NCI-H524 (cell line): Measurements from ENCODE around the gene LAMA3.
"Not testable (repeated sequence)": the region's sequence is repeated elsewhere in the genome, so short reads cannot be mapped to it uniquely, and the experiment has no call there.

Experiments
- DNase-seq, 2 experiments: peaks; one replicate each; lab custom pipeline; 2025; lab: John Stamatoyannopoulos, UW

LAMA3 gene

DNA sequence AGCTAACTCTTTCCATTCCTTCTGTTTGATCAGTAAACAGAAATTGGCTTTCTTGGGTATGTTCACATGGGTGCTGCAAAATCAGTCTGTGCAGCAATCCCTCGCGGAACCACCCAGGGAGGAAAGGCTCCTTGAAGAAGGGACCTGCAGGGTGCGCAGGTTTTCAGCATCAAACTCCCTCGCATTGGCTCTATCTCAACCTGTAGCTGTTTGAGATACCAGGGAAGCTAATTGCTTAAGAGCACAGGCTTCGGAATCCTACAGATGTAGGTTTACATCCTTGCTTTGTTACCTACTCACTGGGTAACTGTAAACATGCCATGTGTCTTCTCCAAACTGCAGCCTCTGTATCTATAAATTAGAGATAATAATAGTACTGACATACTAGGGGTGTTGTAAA is 43.2 kb downstream of the LAMA3 start:
- DNase-seq: no peak

DNA sequence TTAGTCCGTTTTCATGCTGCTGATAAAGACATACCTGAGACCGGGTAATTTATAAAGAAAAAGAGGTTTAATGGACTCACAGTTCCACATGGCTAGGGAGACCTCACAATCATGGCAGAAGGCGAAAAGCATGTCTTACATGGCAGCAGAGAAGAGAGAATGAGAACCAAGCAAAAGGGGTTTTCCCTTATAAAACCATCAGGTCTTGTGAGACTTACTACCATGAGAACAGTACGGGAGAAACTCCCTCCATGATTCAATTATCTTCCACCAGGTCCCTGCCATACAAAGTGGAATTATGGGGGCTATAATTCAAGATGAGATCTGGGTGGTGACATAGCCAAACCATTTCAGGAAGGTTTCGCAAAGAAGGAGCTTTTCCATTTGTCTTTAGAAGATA is 44.0 kb downstream of the LAMA3 start:
- not testable (repeated sequence) for DNase-seq

DNA sequence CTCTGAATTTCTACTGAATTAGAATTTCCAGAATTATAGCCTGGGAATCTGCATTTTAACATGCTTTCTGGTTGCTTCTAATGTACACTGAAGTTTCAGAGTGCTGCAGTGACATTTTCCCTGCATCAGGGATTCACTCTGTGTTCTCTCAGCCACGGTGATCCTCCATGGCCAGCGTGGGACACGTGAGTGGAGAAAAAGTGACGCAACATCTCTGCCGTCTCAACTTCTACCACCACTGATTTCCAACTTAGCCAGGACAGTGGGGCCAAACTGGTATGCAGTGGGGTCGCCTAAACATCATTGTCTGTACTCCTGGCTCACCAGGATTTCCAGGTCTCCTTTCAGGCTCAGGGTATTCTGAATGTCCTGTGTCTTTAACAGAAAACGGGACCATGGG is 44.6 kb downstream of the LAMA3 start:
- no peak for DNase-seq

DNA sequence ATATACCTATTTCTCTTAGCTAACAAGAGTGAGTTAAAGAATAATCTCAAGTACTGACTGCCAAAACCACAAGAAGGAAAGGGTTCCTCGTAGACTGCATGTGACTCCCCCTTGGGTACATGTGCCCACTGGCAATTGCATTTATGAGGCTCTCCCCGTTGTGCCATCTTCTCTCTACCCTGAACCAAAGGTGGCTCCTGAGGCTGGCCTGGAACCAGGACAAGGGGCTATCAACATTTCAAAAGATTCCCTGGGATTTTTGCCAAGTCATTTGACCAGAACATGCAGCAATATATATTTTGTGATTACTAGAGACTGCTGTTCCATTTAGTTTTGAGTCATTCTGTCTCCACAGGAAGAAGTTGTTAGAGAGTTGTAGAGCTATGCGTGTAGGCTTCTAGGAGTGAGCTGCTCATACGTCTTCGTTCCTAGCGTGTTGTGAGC is 45.8 kb downstream of the LAMA3 start:
- DNase-seq: no peak

- DNase-seq: no peak
Measured at GRCh38 chr18:23737578-23737977, 48.3 kb downstream of the LAMA3 start.

DNA sequence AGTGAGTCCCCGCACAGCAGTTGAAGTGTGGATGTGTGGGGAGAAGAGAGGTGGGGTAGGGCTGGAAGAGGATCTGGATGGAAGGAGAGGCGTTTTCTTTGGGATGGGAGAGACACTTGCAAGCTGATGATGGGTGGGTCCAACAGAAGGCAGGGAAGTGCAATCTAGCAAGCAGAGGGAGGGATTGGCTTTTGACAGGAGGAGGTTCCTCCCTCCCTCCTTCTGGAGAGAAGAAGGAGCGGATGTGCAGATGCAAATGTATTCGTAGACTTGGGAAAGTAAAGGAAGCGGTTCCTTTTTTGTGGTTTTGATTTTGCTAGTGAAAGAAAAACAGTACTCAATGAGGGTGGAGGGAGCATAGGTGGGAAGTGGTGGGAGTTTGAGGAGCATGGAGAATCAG is 48.9 kb downstream of the LAMA3 start:
- DNase-seq: no peak

- no peak for DNase-seq
Measured at GRCh38 chr18:23738575-23738974, 49.3 kb downstream of the LAMA3 start.

- peak; percentile 71 to 77 for DNase-seq
Measured at GRCh38 chr18:23740105-23740830, 51.0 kb downstream of the LAMA3 start.

DNA sequence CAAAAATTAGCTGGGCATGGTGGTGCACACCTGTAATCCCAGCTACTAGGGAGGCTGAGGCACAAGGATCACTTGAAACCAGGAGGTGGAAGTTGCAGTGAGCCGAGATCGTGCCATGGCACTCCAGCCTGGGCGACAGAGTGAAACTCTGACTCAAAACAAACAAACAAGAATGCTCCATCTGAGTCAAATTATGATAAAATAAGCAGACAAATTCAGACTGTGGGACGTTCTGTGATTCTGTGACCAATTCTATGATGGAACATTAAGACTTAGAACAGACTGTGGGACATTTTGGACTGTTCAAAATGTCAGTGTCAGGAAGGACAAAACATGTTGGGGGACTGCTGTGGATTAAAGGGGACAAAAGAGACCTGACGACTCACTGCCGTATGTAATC is 52.7 kb downstream of the LAMA3 start:
- DNase-seq: not testable (repeated sequence)

- peak in 1 of 2 experiments; percentile 27 for DNase-seq
Measured at GRCh38 chr18:23743733-23744333, 54.6 kb downstream of the LAMA3 start.

DNA sequence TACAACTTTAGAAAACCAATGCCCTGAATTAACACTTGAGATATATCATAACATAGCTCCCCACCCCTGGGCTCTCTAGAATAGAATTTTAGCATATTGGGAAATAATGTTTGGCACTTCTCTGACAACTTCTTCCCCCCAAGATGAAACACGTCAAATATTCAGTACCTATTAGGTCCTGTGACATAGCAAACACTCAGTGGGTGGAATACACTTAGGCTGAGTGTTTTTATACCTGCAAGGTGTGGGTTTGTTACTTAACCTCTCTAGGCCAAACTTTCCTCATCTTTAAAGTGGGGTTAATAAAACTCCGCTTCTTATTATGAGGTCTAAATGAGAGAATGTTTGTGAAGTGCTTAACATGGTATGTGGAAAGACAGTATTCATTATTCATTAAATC is 56.1 kb downstream of the LAMA3 start:
- no peak for DNase-seq

DNA sequence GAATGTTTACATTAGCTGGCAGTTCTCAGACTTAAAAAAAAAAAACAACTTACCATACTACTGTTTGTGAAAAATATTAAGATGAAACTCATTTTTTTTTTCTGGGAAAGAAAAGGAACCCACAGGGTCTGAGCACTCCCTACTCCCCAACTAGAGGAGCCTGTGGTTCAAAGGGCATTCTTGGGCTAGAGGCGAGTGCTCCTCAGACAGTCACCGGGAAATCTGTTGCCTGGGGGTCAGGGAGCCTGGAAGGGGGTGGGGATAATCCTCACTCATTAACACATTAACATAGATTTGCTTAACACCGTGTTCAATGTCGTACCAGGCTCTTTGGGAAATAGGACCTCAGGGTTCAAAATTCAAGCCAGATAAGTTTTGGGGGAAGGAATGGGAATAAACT is 57.6 kb downstream of the LAMA3 start:
- no peak for DNase-seq

GRCh38 chr18:23752363-23752762 is 63.1 kb downstream of the LAMA3 start:
- DNase-seq: no peak

DNA sequence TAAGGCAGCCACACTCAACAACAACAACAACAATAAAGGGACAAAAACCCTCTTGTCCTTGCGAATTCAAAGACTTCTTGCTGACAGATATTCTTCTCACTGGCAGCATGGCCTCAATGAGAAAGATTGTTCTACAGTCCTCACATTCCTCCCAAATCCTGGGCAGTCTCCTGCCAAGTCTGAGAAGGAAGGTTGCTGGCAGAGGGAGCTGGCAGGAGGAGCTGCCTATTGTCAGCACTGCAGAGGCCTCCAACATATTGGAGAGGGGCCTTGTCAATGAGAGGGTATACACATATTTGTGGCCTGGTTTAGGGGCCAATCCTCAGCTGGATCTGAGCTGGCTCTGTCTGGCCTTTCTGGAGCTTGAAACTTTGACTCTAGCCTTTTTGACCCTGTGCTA is 63.5 kb downstream of the LAMA3 start:
- DNase-seq: no peak

DNA sequence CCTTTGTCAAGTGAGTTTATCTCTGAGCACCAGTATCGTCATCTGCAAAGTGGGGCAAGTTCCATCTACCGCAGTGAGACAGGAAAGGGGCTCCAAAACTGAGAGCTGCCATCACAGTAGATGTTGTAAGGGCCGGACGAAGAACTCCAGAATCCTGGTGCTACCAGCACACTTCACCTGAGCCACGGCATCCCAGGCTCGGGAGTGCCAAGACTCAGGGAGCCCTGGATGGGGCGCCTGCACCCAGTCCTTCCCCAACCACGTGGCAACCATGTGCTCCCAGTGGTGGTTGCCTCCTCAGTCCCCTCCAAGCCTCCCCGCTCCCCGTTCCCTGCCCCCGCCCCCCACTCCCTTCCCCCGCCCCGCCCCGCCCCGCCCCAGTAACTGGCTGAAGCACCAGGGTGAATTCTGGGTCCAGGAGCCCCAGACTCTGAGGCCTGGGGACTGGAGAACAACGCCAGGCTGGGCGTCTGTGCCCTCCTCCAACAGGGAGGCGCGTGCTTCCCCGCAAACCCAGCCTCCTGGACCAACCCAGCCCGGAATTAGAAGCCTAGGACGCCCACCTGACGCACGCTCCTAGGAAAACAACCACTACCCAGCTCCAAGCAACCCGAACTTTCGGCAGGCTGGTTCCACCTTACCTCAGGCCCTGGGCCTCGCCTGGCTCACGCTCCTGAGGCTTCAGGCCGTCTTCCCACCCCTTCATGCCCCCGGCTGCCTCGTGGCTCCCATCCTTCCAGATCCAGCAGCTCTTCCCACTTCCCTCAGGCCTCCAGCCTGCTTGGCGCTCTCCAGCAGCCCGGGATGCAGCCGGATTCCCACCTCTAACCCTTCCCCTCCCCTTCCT is 67.6 kb downstream of the LAMA3 start:
- no peak for DNase-seq

DNA sequence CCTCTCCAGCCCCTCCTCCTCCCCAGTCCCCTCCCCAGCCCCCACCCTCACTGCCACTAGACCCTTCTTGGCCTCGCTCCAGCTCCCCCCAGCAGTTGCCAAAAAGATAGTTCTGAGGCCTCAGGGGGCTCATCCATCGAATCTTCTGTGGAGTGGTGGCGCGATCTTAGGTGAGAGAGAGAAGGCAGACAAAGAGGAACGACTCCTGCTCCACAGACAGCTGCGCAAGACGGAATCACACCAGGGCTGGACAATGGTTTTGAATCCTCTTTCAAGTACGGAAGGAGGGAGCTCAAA is 68.1 kb downstream of the LAMA3 start:
- no peak for DNase-seq

- DNase-seq: no peak
Measured at GRCh38 chr18:23758281-23758680, 69.0 kb downstream of the LAMA3 start.

DNA sequence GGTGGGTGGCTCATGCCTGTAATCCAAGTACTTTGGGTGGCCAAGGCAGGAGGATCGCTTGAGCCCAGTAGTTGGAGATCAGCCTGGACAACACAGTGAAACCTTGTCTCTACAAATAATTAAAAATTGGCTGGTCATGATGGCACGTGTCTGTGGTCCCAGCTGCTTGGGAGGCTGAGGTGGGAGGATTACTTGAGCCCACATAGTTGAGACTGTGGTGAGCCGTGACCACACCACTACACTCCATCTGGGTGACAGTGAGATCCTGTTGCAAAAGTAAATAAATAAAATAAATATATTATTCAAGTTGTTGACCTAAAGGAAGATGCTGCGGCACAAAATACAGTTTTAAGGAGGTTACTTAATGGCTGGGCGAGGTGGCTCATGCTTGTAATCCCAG is 72.7 kb downstream of the LAMA3 start:
- DNase-seq: no peak

- DNase-seq: no peak
Measured at GRCh38 chr18:23763343-23763742, 74.1 kb downstream of the LAMA3 start.

DNA sequence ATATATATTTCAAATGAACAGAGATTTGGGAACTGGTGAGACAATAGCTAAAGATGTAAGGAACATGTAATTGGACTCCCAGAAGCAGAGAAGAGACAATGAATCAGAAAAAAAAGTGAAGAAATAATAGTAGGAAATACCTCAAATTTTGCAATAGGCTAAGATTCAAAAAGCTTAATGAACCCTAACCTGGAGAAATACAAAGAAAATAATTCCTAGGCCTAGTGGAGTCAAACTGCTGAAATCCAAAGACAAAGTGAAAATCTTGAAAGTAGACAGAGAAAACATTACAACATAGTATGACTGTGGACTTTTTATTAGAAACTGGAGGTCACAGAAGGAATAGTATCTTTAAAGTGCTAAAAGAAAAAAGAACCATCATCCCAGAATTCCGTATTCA is 76.7 kb downstream of the LAMA3 start:
- DNase-seq: no peak

- no peak for DNase-seq
Measured at GRCh38 chr18:23772327-23773024, 83.2 kb downstream of the LAMA3 start.

GRCh38 chr18:23776306-23776705 is 87.1 kb downstream of the LAMA3 start:
- no peak for DNase-seq

DNA sequence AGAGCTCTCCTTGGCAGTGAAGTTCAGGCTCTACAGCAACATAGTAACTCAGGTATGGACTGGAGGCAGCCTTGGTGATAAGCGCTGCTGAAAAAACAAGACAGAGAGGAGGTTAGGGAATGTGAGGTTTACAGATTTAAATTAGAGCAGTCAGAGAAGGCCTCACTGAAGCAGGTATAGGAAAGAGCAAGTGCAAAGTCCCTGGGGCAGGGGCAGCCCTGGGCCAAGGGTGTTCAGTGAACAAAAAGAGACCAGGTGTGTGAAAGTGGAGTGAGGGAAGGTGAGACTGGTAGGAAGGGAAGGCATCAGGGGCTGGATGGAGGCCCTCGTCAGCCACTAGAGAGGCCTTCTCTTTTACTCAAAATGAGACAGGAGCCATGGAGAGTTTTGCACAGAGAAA is 89.6 kb downstream of the LAMA3 start:
- DNase-seq: no peak
